Neural progenitor cell (in vitro differentiated cells): ENCODE measurements around the gene MNT.

ENCODE experiments used
- CTCF ChIP-seq: fragments of 200-600 bp; sonication (generic); IDR thresholded peaks from 2 replicates; pipeline ENCODE4 v1.5.1; 2017; ENCODE audit warnings: antibody characterized with exemption, mild to moderate bottlenecking
- EZH2 ChIP-seq: fragments of 200-600 bp; sonication (generic); IDR thresholded peaks from 2 replicates; pipeline ENCODE4 v1.6.1; 2017; ENCODE audit warnings: antibody characterized with exemption, mild to moderate bottlenecking, moderate library complexity

- no peak for TF ChIP-seq CTCF
- no peak for TF ChIP-seq EZH2
Observed at GRCh38 chr17:2336852-2337543, 63.9 kb downstream of the MNT start, which contains the start of gene SGSM2.
